ENCODE results near the gene CSNK1G1. TPM values are rescaled to one million over a fixed set of nuclear protein-coding genes. Genes with fewer than 3 reads are reported as not detected.

Gene CSNK1G1
- total and polyA plus RNA-seq, 2 of the 4 experiments (the other 2 are of a cell fraction), result 7.4 to 29.4 TPM

DNA sequence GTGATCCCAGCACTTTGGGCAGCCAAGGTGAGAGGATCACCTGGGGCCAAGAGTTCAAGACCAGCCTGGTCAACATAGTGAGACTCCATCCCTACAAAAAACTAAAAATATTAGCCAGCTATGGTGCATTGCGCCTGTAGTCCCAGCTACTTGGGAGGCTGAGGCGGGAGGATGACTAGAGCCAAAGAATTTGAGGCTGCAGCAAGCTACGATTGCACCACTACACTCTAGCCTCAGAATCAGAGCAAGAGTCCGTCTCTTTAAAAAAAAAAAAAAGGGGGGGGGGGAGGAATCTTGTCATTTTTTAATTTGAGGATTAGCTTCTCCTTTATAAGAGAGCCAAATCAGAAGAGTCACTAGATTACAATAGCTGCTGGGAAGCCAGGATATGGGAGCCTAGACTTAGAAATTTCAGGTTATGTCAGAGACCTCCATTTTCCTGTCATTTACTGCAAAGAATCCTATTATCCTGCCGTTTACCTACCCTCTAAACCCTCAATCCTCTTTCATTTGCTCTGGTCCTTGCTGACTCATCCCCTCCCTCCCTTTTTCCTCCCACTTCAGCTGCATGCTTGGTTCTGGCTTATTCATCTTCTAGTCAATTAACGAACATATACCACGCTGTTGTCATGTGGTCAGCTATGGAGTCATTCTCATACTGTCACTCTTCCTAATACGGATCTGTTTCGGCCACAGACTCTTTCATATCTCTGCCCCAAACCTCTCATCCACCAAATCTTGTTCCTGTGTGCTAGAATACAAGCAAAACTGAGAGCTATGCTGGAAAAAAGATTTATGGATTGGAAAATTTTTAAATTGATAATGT is 109.4 kb downstream of the CSNK1G1 start:
- H3K27me3 ChIP-seq (ENCODE audit: control insufficient read depth, insufficient read depth, low read length), result no peaks in the 10 kb centered on the region
- H3K14ac ChIP-seq (replicated peaks; ENCODE audit: low read depth, low read length), result no peak overlapping the region
- no peak overlapping the region for H2BK20ac ChIP-seq (ENCODE audit: low read depth, low read length)
- peaks cover 15 to 57% of the 10 kb centered on the region in 2 experiments for H3K79me1 ChIP-seq (ENCODE audit: low read depth in 1 of 2, low read length in 2 of 2)
- peak overlapping the region; percentile 63; the same call in 1 of the 2 replicates for H2AK5ac ChIP-seq (ENCODE audit: low read depth, low read length)
- H3K9ac ChIP-seq (ENCODE audit: low read depth, low read length), result no peak overlapping the region
- H3K4me3 ChIP-seq (ENCODE audit: insufficient read depth, low read depth, low read length), result no peak overlapping the region
- no peak overlapping the region for H3K56ac ChIP-seq (ENCODE audit: extremely low read depth, insufficient read depth, low read length)
- DNase-seq (peak; percentile 93), ATAC-seq (ENCODE audit: low read depth) (peak; percentile 70)
- peak; percentile 74; the same call in 1 of the 2 replicates for TF ChIP-seq MXI1 (IDR thresholded peaks at IDR 0.05; ENCODE audit: borderline replicate concordance, low read depth, low read length)
- no peak for TF ChIP-seq POLR2A (IDR thresholded peaks at IDR 0.05; ENCODE audit: low read depth, low read length)
- peak; percentile 50; the same call in 1 of the 2 replicates for TF ChIP-seq BHLHE40 (IDR thresholded peaks at IDR 0.05; ENCODE audit: low read depth, low read length)
- TF ChIP-seq CEBPB (IDR thresholded peaks at IDR 0.05; ENCODE audit: low read depth, low read length), result no peak
- no peak; the same call in 1 of the 2 replicates for TF ChIP-seq MAZ (IDR thresholded peaks at IDR 0.05; ENCODE audit: borderline replicate concordance, low read depth, low read length)
- TF ChIP-seq, protein P1, sequence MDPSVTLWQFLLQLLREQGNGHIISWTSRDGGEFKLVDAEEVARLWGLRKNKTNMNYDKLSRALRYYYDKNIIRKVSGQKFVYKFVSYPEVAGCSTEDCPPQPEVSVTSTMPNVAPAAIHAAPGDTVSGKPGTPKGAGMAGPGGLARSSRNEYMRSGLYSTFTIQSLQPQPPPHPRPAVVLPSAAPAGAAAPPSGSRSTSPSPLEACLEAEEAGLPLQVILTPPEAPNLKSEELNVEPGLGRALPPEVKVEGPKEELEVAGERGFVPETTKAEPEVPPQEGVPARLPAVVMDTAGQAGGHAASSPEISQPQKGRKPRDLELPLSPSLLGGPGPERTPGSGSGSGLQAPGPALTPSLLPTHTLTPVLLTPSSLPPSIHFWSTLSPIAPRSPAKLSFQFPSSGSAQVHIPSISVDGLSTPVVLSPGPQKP (IDR thresholded peaks at IDR 0.05; ENCODE audit: borderline replicate concordance, low read depth, low read length), result no peak
- TF ChIP-seq FOS (IDR thresholded peaks at IDR 0.05; ENCODE audit: low read depth, low read length), result peak; percentile 69
- TF ChIP-seq NFE2L2 (IDR thresholded peaks at IDR 0.05; ENCODE audit: low read depth, low read length), result peak; percentile 68; the same call in 1 of the 2 replicates
- no peak for TF ChIP-seq RAD21 (IDR thresholded peaks at IDR 0.05; ENCODE audit: low read length)
- TF ChIP-seq, protein P2, sequence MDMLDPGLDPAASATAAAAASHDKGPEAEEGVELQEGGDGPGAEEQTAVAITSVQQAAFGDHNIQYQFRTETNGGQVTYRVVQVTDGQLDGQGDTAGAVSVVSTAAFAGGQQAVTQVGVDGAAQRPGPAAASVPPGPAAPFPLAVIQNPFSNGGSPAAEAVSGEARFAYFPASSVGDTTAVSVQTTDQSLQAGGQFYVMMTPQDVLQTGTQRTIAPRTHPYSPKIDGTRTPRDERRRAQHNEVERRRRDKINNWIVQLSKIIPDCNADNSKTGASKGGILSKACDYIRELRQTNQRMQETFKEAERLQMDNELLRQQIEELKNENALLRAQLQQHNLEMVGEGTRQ (IDR thresholded peaks at IDR 0.05; ENCODE audit: low read depth, low read length), result peak; percentile 76
- TF ChIP-seq, protein P3, sequence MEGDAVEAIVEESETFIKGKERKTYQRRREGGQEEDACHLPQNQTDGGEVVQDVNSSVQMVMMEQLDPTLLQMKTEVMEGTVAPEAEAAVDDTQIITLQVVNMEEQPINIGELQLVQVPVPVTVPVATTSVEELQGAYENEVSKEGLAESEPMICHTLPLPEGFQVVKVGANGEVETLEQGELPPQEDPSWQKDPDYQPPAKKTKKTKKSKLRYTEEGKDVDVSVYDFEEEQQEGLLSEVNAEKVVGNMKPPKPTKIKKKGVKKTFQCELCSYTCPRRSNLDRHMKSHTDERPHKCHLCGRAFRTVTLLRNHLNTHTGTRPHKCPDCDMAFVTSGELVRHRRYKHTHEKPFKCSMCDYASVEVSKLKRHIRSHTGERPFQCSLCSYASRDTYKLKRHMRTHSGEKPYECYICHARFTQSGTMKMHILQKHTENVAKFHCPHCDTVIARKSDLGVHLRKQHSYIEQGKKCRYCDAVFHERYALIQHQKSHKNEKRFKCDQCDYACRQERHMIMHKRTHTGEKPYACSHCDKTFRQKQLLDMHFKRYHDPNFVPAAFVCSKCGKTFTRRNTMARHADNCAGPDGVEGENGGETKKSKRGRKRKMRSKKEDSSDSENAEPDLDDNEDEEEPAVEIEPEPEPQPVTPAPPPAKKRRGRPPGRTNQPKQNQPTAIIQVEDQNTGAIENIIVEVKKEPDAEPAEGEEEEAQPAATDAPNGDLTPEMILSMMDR (conservative IDR thresholded peaks at IDR 0.05; ENCODE audit: low read depth, low read length), result no peak
- no peak for TF ChIP-seq MAFK (IDR thresholded peaks at IDR 0.05; ENCODE audit: low read depth, low read length)
- peaks cover 25% of the 10 kb centered on the region; the same call in 1 of the 2 replicates for H4K20me1 ChIP-seq (ENCODE audit: insufficient read depth, low read length)
- no peak overlapping the region for H3K18ac ChIP-seq (ENCODE audit: low read depth, low read length)
- H2BK120ac ChIP-seq (ENCODE audit: low read depth, low read length), result peak overlapping the region; percentile 25; the same call in 1 of the 2 replicates
- H3K9me3 ChIP-seq (ENCODE audit: control insufficient read depth, insufficient read depth, low read length), result no peaks in the 10 kb centered on the region
- intact Hi-C loops (cut with micrococcal nuclease), result no loop called here
- peaks cover 5% of the 10 kb centered on the region for H3K4me1 ChIP-seq (ENCODE audit: control insufficient read depth, insufficient read depth, low read length)
- CTCF ChIA-PET, result interaction anchor here (0.5 to 1.6 kb wide), 2 partner anchors 11 to 15 kb away, joined by 3 to 5 read pairs; no protein-coding TSS in a partner anchor
- no peak overlapping the region for H4K91ac ChIP-seq (ENCODE audit: insufficient read depth, low read depth, low read length)
- in situ Hi-C loops (cut with MboI; ENCODE audit: low sequenced_read_pairs), result no loop called here
- POLR2A ChIA-PET (ENCODE audit: unreplicated experiment), result interaction anchor here (0.7 to 0.8 kb wide), 2 partner anchors 18 to 77 kb away, joined by 3 to 10 read pairs; no protein-coding TSS in a partner anchor
- H4K5ac ChIP-seq (ENCODE audit: low read depth, low read length), result no peak overlapping the region
- H2AFZ ChIP-seq (replicated peaks; ENCODE audit: low read length, poor library complexity), result peak overlapping the region; percentile 10
- H2AK9ac ChIP-seq (replicated peaks; ENCODE audit: low read depth, low read length, poor library complexity), result no peak overlapping the region
- WGBS, 2 experiments (ENCODE audit: extremely low coverage in 2 of 2, insufficient read length in 1 of 2), result 0% methylated on average over 3 of the region's 9 CpGs; no CpG with 5 or more reads in 1 of the 2 experiments
- H2BK5ac ChIP-seq (ENCODE audit: low read depth, low read length, poor library complexity, severe bottlenecking), result peak overlapping the region; percentile 25
- no peak overlapping the region for H3K23ac ChIP-seq (ENCODE audit: low read depth, low read length)
- H3K9me1 ChIP-seq (ENCODE audit: insufficient read depth, low read length), result peaks cover 7% of the 10 kb centered on the region; the same call in 1 of the 2 replicates
- no peak overlapping the region for H4K8ac ChIP-seq (ENCODE audit: low read depth in 2 of 2, low read length in 2 of 2)
- H2BK15ac ChIP-seq (ENCODE audit: low read depth, low read length), result no peak overlapping the region
- H3K4me2 ChIP-seq (ENCODE audit: low read depth, low read length), result peak overlapping the region; percentile 49; the same call in 1 of the 2 replicates
- dilution Hi-C loops (cut with HindIII; ENCODE audit: low sequenced_read_pairs, unreplicated experiment), result no loop called here
- H3K4ac ChIP-seq (ENCODE audit: low read depth, low read length), result peak overlapping the region; percentile 24; the same call in 1 of the 2 replicates
- no peaks in the 10 kb centered on the region for H3K36me3 ChIP-seq (ENCODE audit: control insufficient read depth, insufficient read depth, low read length)
- BruUV-seq (replicated peaks), result no TSS peak
- H3K27ac ChIP-seq (ENCODE audit: insufficient read depth, low read length), result no peak overlapping the region
